Common myeloid progenitor, CD34-positive (primary cell): Measurements from ENCODE around the gene ID2.

Experiments
- CTCF ChIA-PET: fragments of 350-600 bp; sonication (Branson Sonifier 250); formaldehyde crosslinking; loops from one replicate; lab custom pipeline; 2021; ENCODE audit warnings: antibody characterized with exemption; lab: Charles Lee
- POLR2A ChIA-PET: fragments of 350-600 bp; sonication (Branson Sonifier 250); formaldehyde crosslinking; loops from one replicate; lab custom pipeline; 2021; ENCODE audit warnings: antibody characterized with exemption; lab: Charles Lee
- DNase-seq, 3 donors: peaks; one replicate each; pipeline versions ENCODE4 v3.0.0 to v3.0.0-alpha.2; 2013
- H3K27ac ChIP-seq, 2 experiments: 1 replicate in 1 of 2; 2 replicates in 1 of 2; pipeline ENCODE4 v1.7.0; 2013; ENCODE audit warnings: inconsistent platforms in 2 of 2, low read length in 2 of 2, mild to moderate bottlenecking in 2 of 2, low read depth in 1 of 2, moderate library complexity in 1 of 2; ENCODE audit not compliant: severe bottlenecking in 2 of 2, insufficient read depth in 1 of 2, poor library complexity in 1 of 2
- H3K27me3 ChIP-seq, 5 experiments: replicated peaks in 2 of 5; 1 replicate in 3 of 5; 2 replicates in 2 of 5; pipeline versions ENCODE4 v1.6.1 to v1.7.0; 2013; ENCODE audit warnings: low read length in 4 of 5, mild to moderate bottlenecking in 2 of 5, moderate library complexity in 2 of 5, inconsistent platforms in 1 of 5; ENCODE audit not compliant: insufficient read depth in 5 of 5, control insufficient read depth in 4 of 5
- H3K36me3 ChIP-seq, 4 experiments: 1 replicate in 2 of 4; 2 replicates in 2 of 4; pipeline versions ENCODE4 v1.6.1 to v1.7.0; 2013; ENCODE audit warnings: low read length in 3 of 4, control low read depth in 1 of 4, mild to moderate bottlenecking in 1 of 4; ENCODE audit not compliant: control insufficient read depth in 4 of 4, insufficient read depth in 4 of 4
- H3K4me1 ChIP-seq, 4 experiments: 1 replicate in 3 of 4; 2 replicates in 1 of 4; pipeline versions ENCODE4 v1.6.1 to v1.7.1; 2013; ENCODE audit warnings: low read length in 3 of 4, mild to moderate bottlenecking in 3 of 4, control low read depth in 1 of 4, inconsistent platforms in 1 of 4, moderate library complexity in 1 of 4; ENCODE audit not compliant: control insufficient read depth in 4 of 4, insufficient read depth in 4 of 4; ENCODE audit errors: control extremely low read depth in 1 of 4
- H3K4me3 ChIP-seq, 7 experiments: 1 replicate in 4 of 7; 2 replicates in 3 of 7; pipeline versions ENCODE4 v1.5.1 to v1.7.0; 2013; ENCODE audit warnings: mild to moderate bottlenecking in 7 of 7, low read length in 6 of 7, moderate library complexity in 6 of 7, inconsistent platforms in 2 of 7, low read depth in 2 of 7, control low read depth in 1 of 7; ENCODE audit not compliant: insufficient read depth in 4 of 7, control insufficient read depth in 1 of 7; ENCODE audit errors: extremely low read depth in 1 of 7
- H3K9me3 ChIP-seq, 5 experiments: 1 replicate in 4 of 5; 2 replicates in 1 of 5; pipeline versions ENCODE4 v1.6.1 to v1.7.1; 2013; ENCODE audit warnings: low read length in 4 of 5, mild to moderate bottlenecking in 2 of 5, inconsistent platforms in 1 of 5, low read depth in 1 of 5, moderate library complexity in 1 of 5; ENCODE audit not compliant: control insufficient read depth in 4 of 5, insufficient read depth in 2 of 5; ENCODE audit errors: control extremely low read depth in 1 of 5
- WGBS: methylation state at CpG from one replicate; pipeline ENCODE4 v1.1.5; 2013; ENCODE audit not compliant: insufficient coverage; 5-methylcytosine and 5-hydroxymethylcytosine counted together

Gene ID2

DNA sequence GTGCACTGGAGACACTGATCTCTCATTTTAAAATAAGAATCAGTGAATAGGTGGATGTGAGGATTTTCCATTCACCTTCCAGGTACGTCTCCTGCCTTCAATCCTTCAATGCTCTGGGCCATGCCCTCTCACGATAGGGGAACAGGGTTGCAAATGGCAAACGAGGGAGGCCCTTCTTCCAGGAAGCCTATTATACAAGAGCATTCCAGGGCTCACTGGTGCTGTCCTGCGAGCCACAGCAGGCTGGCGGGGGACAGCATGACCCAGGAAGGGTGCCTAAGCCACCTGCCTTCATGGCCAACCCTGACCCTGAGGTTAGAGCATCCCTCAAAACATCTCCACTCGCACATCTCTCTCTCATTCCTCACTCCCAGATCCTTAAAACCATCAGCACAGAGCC lies 20.6 kb upstream of the ID2 start:
- ChIA-PET CTCF (no interaction called here), POLR2A (no interaction called here)
- Histone ChIP-seq H3K9me3 (no peaks in the 10 kb centered on the region), H3K4me1 (peaks cover 2 to 64% (median 38%) of the 10 kb centered on the region in 4 experiments), H3K4me3 (no peak overlapping the region), H3K27ac (no peak overlapping the region), H3K27me3 (no peaks in the 10 kb centered on the region), H3K36me3 (no peaks in the 10 kb centered on the region)
- 97% methylated on average over 6 of the region's 6 CpGs for WGBS
- DNase-seq = no peak

- 100% methylated on average over 3 of the region's 7 CpGs for WGBS
- Histone ChIP-seq H3K4me1 (peaks cover 2 to 59% (median 36%) of the 10 kb centered on the region in 4 experiments), H3K4me3 (no peak overlapping the region), H3K9me3 (no peaks in the 10 kb centered on the region), H3K36me3 (no peaks in the 10 kb centered on the region), H3K27me3 (no peaks in the 10 kb centered on the region), H3K27ac (no peak overlapping the region)
- DNase-seq = no peak
- CTCF ChIA-PET = interaction anchor here (1.4 to 2.8 kb wide), 2 partner anchors 8 to 19 kb away, joined by 3 to 8 read pairs; no protein-coding TSS in a partner anchor
- POLR2A ChIA-PET = no interaction called here
Observed at GRCh38 chr2:8661736-8662135, 20.1 kb upstream of the ID2 start.

- no peak overlapping the region for H3K4me3 ChIP-seq
- no peaks in the 10 kb centered on the region for H3K27me3 ChIP-seq
- no peaks in the 10 kb centered on the region for H3K36me3 ChIP-seq
- ChIA-PET POLR2A (no interaction called here), CTCF (interaction anchor here (1.4 to 2.8 kb wide), 2 partner anchors 8 to 19 kb away, joined by 3 to 8 read pairs; no protein-coding TSS in a partner anchor)
- H3K27ac ChIP-seq = no peak overlapping the region
- DNase-seq = no peak
- no peaks in the 10 kb centered on the region for H3K9me3 ChIP-seq
- 80% methylated on average over 6 of the region's 10 CpGs for WGBS
- H3K4me1 ChIP-seq = peaks cover 0 to 53% (median 32%) of the 10 kb centered on the region in 4 experiments
Observed at GRCh38 chr2:8662239-8662879, 19.5 kb upstream of the ID2 start.

DNA sequence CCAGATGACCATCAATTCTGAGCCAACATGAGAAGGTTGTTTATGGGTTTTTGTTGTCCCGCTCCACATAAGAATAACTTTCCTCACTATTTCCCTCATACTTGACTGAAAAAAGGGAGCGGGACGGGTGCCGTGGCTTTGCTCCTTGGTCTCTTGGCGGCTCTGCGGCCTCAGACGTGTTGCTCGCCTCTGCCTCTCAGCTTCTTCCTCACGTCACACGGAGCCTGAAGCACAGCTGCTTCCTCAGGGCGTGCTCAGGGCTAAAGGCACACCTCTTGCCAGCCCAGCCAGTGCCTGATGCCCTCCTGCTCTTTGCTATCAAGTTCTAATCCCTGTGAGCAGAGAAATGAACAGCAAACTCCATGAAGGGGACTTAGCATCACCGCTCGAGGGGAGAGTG lies 17.9 kb upstream of the ID2 start:
- POLR2A ChIA-PET = interaction anchor here (0.5 to 2.0 kb wide), 8 partner anchors 13 to 80 kb away, joined by 3 to 10 read pairs (median 4); partner anchors contain the start of gene ID2
- DNase-seq = peak; percentile 62 to 92 (median 83)
- CTCF ChIA-PET = interaction anchor here (0.8 to 2.8 kb wide), 8 partner anchors 10 to 1237 kb away, joined by 3 to 8 read pairs (median 4); partner anchors contain the start of gene ID2
- no peak overlapping the region for H3K27ac ChIP-seq
- H3K4me3 ChIP-seq = no peak overlapping the region
- no peaks in the 10 kb centered on the region for H3K36me3 ChIP-seq
- 22% methylated on average over 12 of the region's 13 CpGs for WGBS
- H3K27me3 ChIP-seq = no peaks in the 10 kb centered on the region
- no peaks in the 10 kb centered on the region for H3K9me3 ChIP-seq
- H3K4me1 ChIP-seq = peaks cover 0 to 36% (median 20%) of the 10 kb centered on the region in 4 experiments

DNA sequence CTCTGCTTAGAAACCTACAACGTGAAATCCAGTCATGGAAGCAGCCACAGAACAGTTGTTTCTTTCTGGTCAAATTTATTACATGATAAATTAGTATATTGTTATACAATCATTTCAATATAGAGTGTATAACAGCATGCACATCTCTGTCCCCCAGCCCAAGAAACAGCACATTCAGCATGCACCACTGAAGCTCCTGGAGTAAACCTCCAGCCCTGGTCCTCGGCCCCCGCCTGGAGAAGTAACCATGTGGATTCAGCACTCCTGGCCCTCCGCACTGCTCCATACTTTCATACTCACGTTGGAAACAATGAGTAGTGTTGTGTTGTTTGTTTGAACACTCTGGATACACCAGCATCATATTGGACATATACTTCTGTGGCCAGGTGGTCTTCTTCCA lies 15.3 kb upstream of the ID2 start:
- POLR2A ChIA-PET = interaction anchor here (0.6 to 0.7 kb wide), 2 partner anchors 127 to 338 kb away, joined by 3 to 4 read pairs; no protein-coding TSS in a partner anchor
- WGBS = no CpG with 5 or more reads among the region's 5 CpGs

DNA sequence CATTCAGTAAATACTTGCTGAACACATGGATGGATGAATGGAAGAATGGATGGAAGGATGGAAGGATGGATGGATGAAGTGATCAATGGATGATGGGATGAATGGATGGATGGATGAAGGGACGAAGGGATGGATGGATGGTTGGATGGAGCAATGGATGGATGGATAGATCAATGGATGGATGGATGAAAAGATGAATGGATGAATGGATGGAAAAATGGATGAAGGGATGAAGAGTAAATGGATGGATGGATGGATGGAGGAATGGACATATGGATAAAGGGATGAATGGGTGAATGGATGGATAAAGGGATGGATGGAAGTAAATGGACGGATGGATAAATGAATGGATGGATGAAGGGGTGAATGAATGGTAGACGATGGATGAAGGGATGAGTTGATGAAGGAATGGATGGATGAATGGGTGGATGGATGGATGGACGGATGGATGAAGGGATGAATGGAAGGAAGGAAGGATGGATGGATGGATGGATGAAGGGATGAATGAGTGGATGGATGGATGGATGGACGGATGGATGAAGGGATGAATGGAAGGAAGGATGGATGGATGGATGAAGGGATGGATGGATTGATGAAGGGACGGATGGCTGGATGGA lies 13.9 kb upstream of the ID2 start:
- Histone ChIP-seq H3K9me3 (peaks cover 0 to 2% (median 2%) of the 10 kb centered on the region in 5 experiments), H3K4me1 (peaks cover 0 to 17% (median 14%) of the 10 kb centered on the region in 4 experiments), H3K4me3 (no peak overlapping the region), H3K27ac (no peak overlapping the region), H3K36me3 (no peaks in the 10 kb centered on the region), H3K27me3 (no peaks in the 10 kb centered on the region)
- ChIA-PET CTCF (no interaction called here), POLR2A (no interaction called here)
- 90% methylated on average over 6 of the region's 6 CpGs for WGBS
- DNase-seq = no peak

More for the DNA sequence above, 15.3 kb upstream of the ID2 start:
- Histone ChIP-seq H3K4me3 (no peak overlapping the region), H3K36me3 (no peaks in the 10 kb centered on the region), H3K9me3 (no peaks in the 10 kb centered on the region), H3K27me3 (no peaks in the 10 kb centered on the region), H3K27ac (no peak overlapping the region), H3K4me1 (peaks cover 0 to 25% (median 17%) of the 10 kb centered on the region in 4 experiments)
- DNase-seq = no peak
- CTCF ChIA-PET = interaction anchor here (0.9 to 1.1 kb wide), 2 partner anchors 10 to 80 kb away, joined by 3 to 4 read pairs; no protein-coding TSS in a partner anchor
